Panc1 (cell line): Measurements from ENCODE around the gene SEZ6L. TPM values are rescaled to one million over a fixed set of nuclear protein-coding genes. Genes with fewer than 3 reads are reported as not detected.

Experiments used
- ATAC-seq: fragments of 200-7000 bp; cut with Tn5 transposase; 2 replicates; pipeline ENCODE4 v1.9.1; 2020; ENCODE audit warnings: mild to moderate bottlenecking, moderate library complexity
- BruUV-seq: library from RNA; stranded (reverse); fragments of 400-500 nt; replicated peaks from 2 replicates; lab custom pipeline; 2021; lab: Mats Ljungman, UMichigan
- CTCF ChIA-PET: fragments of 300-600 bp; sonication (Branson Sonifier 250); formaldehyde crosslinking; loops from one replicate; lab custom pipeline; 2022; ENCODE audit warnings: antibody characterized with exemption; lab: Charles Lee
- POLR2A ChIA-PET: fragments of 300-600 bp; sonication (Branson Sonifier 250); formaldehyde crosslinking; loops from one replicate; lab custom pipeline; 2022; ENCODE audit warnings: antibody characterized with exemption; lab: Charles Lee
- DNase-seq: peaks from one replicate; pipeline ENCODE4 v3.0.0-alpha.2; 2010; ENCODE audit warnings: low read depth, low spot score
- H3K27ac ChIP-seq: 2 replicates; pipeline ENCODE4 v1.5.1; 2011; ENCODE audit warnings: mild to moderate bottlenecking, low read length, inconsistent platforms
- H3K27me3 ChIP-seq: fragments of 200-500 bp; sonication (Bioruptor generic); 2 replicates; pipeline ENCODE4 v1.6.0; 2014; ENCODE audit warnings: low read length, inconsistent platforms; ENCODE audit not compliant: control insufficient read depth, insufficient read depth
- H3K36me3 ChIP-seq: fragments of 200-500 bp; sonication (Bioruptor generic); 2 replicates; pipeline ENCODE4 v1.5.1; 2014; ENCODE audit warnings: inconsistent platforms, mild to moderate bottlenecking, low read length, moderate library complexity; ENCODE audit not compliant: control insufficient read depth, insufficient read depth
- H3K4me1 ChIP-seq: 2 replicates; pipeline ENCODE4 v1.5.1; 2011; ENCODE audit warnings: inconsistent platforms, mild to moderate bottlenecking, low read length, moderate library complexity; ENCODE audit not compliant: control insufficient read depth, insufficient read depth
- H3K4me3 ChIP-seq, 2 experiments: 2 replicates each; pipeline ENCODE4 v1.5.1; 2011 to 2012; ENCODE audit warnings: low read depth in 2 of 2, low read length in 2 of 2, mild to moderate bottlenecking in 2 of 2, inconsistent platforms in 1 of 2, moderate library complexity in 1 of 2
- H3K9me3 ChIP-seq: fragments of 200-500 bp; sonication (Bioruptor generic); 2 replicates; pipeline ENCODE4 v1.5.1; 2014; ENCODE audit warnings: low read depth, mild to moderate bottlenecking, inconsistent platforms, low read length, moderate library complexity; ENCODE audit not compliant: control insufficient read depth, insufficient read depth
- POLR2AphosphoS5 ChIP-seq: IDR thresholded peaks from 2 replicates; pipeline ENCODE4 v1.6.1; 2012; ENCODE audit warnings: mild to moderate bottlenecking, low read depth, low read length, moderate library complexity
- SIN3A ChIP-seq: IDR thresholded peaks from 2 replicates; pipeline ENCODE4 v1.6.1; 2012; ENCODE audit warnings: low read depth, mild to moderate bottlenecking, low read length, moderate library complexity, borderline replicate concordance; ENCODE audit not compliant: insufficient read depth
- TCF7L2 ChIP-seq: IDR thresholded peaks from 2 replicates; pipeline ENCODE4 v1.6.1; 2011; ENCODE audit warnings: mild to moderate bottlenecking, low read depth, low read length, inconsistent platforms
- in situ Hi-C: cut with HindIII; loops from 2 replicates; pipeline ENCODE4 v1.10.0; 2016; ENCODE audit warnings: low sequenced_read_pairs, low pct_unique_long_range_greater_than_20kb
- intact Hi-C: fragments of 100-400 bp; cut with micrococcal nuclease; formaldehyde crosslinking; loops from one replicate; pipeline ENCODE4 v1.10.0; 2022; ENCODE audit not compliant: unreplicated experiment
- total RNA-seq: library from RNA; stranded (reverse); gene quantifications from one replicate; pipeline ENCODE4 v1.2.1, GENCODE V29; 2021; ENCODE audit not compliant: unreplicated experiment
- TF ChIP-seq, protein P1 (sequence below), 2 experiments: IDR thresholded peaks; 2 replicates each; pipeline ENCODE4 v1.6.1; 2011 to 2012; ENCODE audit warnings: low read depth in 2 of 2, control low read depth in 1 of 2, low read length in 1 of 2, mild to moderate bottlenecking in 1 of 2, moderate library complexity in 1 of 2; ENCODE audit not compliant: insufficient read depth in 1 of 2
- TF ChIP-seq, protein P2 (sequence below): fragments of 450-650 bp; IDR thresholded peaks from 2 replicates; pipeline ENCODE4 v1.5.1; 2017; ENCODE audit warnings: mild to moderate bottlenecking

The SEZ6L gene
- total RNA-seq, 1 experiment from 2014 or later: not detected

DNA sequence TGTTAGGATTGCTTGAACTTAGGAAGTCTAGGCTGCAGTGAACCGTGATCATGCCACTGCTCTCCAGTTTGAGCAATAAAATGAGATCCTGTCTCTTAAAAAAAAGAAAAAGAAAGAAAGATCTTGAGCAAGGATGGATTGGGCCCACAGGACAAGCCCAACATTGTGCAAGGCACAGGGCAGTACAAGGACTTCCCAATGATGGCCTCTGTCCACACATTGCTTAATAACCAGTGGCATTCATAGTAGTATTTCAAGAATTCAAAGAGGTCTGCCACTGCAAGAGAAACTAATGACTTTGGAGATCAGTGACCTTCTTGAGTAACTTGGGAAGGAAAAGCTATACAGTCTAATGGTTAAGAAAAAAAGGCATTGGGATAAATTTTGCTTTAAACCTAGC is 44.6 kb downstream of the SEZ6L start:
- no peak for DNase-seq
- intact Hi-C loops (no loop called here), in situ Hi-C loops (no loop called here)
- Histone ChIP-seq H3K9me3 (no peaks in the 10 kb centered on the region), H3K4me1 (no peaks in the 10 kb centered on the region), H3K27ac (no peak overlapping the region), H3K36me3 (no peaks in the 10 kb centered on the region), H3K27me3 (no peaks in the 10 kb centered on the region; the same call in 1 of the 2 replicates), H3K4me3 (no peak overlapping the region)
- no TSS peak for BruUV-seq
- POLR2A ChIA-PET: no interaction called here
- no peak for ATAC-seq
- TF ChIP-seq POLR2AphosphoS5 (no peak), TCF7L2 (no peak), SIN3A (no peak)
- TF ChIP-seq, protein P1, sequence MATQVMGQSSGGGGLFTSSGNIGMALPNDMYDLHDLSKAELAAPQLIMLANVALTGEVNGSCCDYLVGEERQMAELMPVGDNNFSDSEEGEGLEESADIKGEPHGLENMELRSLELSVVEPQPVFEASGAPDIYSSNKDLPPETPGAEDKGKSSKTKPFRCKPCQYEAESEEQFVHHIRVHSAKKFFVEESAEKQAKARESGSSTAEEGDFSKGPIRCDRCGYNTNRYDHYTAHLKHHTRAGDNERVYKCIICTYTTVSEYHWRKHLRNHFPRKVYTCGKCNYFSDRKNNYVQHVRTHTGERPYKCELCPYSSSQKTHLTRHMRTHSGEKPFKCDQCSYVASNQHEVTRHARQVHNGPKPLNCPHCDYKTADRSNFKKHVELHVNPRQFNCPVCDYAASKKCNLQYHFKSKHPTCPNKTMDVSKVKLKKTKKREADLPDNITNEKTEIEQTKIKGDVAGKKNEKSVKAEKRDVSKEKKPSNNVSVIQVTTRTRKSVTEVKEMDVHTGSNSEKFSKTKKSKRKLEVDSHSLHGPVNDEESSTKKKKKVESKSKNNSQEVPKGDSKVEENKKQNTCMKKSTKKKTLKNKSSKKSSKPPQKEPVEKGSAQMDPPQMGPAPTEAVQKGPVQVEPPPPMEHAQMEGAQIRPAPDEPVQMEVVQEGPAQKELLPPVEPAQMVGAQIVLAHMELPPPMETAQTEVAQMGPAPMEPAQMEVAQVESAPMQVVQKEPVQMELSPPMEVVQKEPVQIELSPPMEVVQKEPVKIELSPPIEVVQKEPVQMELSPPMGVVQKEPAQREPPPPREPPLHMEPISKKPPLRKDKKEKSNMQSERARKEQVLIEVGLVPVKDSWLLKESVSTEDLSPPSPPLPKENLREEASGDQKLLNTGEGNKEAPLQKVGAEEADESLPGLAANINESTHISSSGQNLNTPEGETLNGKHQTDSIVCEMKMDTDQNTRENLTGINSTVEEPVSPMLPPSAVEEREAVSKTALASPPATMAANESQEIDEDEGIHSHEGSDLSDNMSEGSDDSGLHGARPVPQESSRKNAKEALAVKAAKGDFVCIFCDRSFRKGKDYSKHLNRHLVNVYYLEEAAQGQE (IDR thresholded peaks at IDR 0.05; ENCODE audit: insufficient read depth in 1 of 2, low read depth in 2 of 2, low read length in 1 of 2): no peak
- TF ChIP-seq, protein P2, sequence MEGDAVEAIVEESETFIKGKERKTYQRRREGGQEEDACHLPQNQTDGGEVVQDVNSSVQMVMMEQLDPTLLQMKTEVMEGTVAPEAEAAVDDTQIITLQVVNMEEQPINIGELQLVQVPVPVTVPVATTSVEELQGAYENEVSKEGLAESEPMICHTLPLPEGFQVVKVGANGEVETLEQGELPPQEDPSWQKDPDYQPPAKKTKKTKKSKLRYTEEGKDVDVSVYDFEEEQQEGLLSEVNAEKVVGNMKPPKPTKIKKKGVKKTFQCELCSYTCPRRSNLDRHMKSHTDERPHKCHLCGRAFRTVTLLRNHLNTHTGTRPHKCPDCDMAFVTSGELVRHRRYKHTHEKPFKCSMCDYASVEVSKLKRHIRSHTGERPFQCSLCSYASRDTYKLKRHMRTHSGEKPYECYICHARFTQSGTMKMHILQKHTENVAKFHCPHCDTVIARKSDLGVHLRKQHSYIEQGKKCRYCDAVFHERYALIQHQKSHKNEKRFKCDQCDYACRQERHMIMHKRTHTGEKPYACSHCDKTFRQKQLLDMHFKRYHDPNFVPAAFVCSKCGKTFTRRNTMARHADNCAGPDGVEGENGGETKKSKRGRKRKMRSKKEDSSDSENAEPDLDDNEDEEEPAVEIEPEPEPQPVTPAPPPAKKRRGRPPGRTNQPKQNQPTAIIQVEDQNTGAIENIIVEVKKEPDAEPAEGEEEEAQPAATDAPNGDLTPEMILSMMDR: no peak
- CTCF ChIA-PET: no interaction called here

DNA sequence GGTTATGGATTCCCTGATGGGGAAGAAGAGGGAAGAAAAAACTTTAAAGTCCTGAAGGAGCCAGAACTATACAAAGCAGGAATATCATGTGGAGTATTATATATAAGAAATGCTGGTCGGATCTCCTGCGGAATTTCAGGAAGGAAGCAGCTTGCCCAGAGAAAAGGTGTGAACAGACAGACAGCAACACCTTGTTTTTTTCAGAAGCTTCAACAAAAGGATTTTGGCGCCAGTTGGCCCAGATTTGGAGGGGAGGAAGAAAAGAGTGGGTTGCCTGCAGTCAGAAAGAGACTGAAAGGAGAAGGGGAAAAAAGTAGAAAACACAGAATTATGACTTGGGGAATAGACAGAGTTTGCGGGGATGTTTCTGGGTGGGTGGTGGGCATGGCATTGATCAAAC is 45.2 kb downstream of the SEZ6L start:
- TF ChIP-seq SIN3A (no peak), POLR2AphosphoS5 (no peak), TCF7L2 (no peak)
- TF ChIP-seq, protein P2: no peak
- TF ChIP-seq, protein P1 (IDR thresholded peaks at IDR 0.05; ENCODE audit: insufficient read depth in 1 of 2, low read depth in 2 of 2, low read length in 1 of 2): no peak
- DNase-seq: no peak
- no peak for ATAC-seq
- ChIA-PET CTCF (no interaction called here), POLR2A (no interaction called here)
- Histone ChIP-seq H3K27ac (no peak overlapping the region), H3K36me3 (no peaks in the 10 kb centered on the region), H3K4me1 (no peaks in the 10 kb centered on the region), H3K4me3 (no peak overlapping the region), H3K9me3 (no peaks in the 10 kb centered on the region), H3K27me3 (no peaks in the 10 kb centered on the region; the same call in 1 of the 2 replicates)
- in situ Hi-C loops: no loop called here
- intact Hi-C loops: no loop called here
- no TSS peak for BruUV-seq
